GM12801 (cell line): ENCODE data around the gene ELAC1.

ENCODE experiments used
- TF ChIP-seq, protein P1 (sequence below): IDR thresholded peaks from one replicate; pipeline ENCODE4 v1.5.1; 2011; ENCODE audit warnings: control low read depth; ENCODE audit not compliant: insufficient read length; ENCODE audit errors: extremely low read depth

Gene ELAC1

DNA sequence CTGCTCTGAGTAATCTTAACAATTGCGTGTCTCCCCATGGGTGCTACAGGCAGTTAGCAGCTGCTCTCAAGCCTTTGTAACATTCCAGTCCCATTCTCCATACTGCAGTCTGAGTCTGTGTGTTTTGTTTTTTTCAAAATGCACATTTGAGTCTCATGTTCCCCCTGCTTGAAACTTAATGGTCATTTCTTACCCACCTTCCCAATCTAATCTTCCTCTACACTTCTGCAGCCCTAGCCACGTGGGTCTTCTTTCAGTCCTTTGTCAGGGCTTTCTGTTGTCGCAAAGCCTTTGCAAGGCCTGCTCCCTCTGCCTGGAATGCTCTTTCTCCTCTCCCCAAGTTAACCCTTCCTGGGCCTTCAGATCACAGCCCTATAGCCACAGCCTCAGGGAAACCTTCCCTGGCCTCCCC, 24.5 kb downstream of the ELAC1 start:
- TF ChIP-seq, protein P1, sequence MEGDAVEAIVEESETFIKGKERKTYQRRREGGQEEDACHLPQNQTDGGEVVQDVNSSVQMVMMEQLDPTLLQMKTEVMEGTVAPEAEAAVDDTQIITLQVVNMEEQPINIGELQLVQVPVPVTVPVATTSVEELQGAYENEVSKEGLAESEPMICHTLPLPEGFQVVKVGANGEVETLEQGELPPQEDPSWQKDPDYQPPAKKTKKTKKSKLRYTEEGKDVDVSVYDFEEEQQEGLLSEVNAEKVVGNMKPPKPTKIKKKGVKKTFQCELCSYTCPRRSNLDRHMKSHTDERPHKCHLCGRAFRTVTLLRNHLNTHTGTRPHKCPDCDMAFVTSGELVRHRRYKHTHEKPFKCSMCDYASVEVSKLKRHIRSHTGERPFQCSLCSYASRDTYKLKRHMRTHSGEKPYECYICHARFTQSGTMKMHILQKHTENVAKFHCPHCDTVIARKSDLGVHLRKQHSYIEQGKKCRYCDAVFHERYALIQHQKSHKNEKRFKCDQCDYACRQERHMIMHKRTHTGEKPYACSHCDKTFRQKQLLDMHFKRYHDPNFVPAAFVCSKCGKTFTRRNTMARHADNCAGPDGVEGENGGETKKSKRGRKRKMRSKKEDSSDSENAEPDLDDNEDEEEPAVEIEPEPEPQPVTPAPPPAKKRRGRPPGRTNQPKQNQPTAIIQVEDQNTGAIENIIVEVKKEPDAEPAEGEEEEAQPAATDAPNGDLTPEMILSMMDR: no peak

DNA sequence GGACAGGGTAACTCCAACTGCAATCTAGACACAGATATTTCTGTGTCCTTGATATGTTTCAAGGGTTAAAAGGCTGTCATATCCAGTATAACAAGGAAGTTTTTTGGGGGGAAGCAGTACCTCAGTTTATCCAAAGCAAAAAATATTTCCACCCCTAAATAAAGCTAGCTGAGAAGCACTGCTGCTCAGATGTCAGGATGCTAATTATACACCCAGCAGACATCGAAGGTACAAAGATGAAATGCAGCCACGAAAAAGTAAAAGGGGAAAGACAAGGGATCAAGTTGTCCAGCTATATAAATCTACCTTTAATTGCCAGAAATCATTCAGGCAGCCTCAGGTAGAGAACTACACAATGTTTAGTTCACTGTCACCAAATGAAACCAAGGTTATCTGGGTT, 26.2 kb downstream of the ELAC1 start:
- TF ChIP-seq, protein P1: no peak

DNA sequence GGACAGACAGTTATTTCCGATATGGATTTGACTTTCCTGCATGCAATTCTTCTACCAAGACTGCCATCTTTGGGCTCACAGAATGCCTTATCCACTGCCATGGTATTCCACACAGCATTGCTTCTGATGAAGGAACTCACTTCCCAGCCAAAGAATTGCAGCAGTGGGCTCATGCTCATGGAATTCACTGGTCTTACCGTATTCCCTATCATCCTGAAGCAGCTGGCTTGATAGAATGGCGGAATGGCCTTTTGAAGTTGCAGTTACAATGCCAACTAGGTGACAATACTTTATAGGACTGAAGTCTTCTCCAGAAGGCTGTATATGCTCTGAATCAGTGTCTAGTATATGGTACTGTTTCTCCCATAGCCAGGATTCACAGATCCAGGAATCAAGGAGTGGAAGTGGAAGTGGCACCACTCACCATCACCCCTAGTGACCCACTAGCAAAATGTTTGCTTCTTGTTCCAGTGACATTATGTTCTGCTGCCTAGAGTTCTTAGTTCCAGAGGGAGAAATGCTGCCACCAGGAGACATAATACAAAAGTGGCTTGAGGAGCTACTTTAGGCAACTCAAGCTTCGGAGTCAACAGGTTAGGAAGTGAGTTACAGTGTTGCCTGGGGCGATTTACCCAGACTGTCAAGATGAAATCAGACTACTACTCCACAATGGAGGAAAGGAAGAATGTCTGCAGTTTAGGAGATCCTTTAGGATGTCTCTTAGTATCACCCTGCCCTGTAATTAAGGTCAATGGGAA, 38.4 kb downstream of the ELAC1 start:
- TF ChIP-seq, protein P1: no peak

DNA sequence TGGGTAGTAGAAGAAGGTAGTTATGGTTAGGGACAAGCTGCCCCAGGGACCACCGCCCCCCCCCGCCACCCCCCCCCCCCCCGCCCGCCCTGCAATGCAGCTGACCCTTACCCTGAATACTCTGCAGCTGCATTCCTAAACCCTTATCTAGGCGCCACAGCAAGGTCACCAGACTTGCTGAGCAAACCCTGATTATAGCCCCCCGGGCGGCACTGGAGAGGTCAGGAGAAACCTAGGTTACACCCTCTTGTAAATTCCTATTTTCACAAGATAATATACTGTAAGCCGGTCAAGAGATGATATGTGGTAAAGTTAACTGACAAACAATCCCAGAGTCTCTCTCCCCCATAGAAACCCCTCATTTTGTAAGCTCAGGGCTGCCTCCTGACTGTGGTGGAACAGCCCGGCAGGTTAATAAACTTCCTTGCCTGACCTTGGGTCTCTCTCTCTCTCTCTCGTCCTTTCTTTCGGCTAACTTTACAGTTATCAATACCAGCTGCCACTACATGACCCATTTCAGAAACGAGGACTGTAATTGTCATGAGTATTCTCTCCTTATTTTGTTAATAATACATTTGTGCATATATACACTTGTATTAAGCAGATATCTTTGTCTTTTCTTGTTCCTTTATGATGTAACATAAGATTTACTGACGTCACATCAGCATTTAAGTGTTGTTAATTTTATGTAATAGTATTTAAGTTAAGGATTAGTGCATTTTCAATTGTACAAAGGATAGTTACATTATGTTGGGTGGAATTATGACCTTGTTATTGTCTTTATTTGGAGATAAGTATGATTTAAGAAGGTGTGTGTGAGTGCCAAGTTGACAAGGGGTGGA, 39.3 kb downstream of the ELAC1 start:
- TF ChIP-seq, protein P1: no peak

DNA sequence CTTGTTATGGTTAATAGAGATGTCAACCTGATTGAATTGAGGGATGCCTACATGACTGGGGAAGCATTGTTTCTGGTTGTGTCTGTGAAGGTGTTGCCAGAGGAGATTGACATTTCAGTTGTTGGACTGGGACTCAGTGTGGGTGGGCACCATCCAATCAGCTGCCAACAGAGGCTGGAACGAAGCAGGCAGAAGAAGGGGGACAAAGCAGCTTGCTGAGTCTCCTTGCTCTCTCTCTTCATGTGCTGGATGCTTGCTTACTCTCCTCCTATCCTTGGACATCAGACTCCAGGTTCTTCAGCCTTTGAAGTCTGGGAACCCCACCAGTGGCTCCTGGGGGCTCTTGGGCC, 39.9 kb downstream of the ELAC1 start:
- TF ChIP-seq, protein P1: no peak

DNA sequence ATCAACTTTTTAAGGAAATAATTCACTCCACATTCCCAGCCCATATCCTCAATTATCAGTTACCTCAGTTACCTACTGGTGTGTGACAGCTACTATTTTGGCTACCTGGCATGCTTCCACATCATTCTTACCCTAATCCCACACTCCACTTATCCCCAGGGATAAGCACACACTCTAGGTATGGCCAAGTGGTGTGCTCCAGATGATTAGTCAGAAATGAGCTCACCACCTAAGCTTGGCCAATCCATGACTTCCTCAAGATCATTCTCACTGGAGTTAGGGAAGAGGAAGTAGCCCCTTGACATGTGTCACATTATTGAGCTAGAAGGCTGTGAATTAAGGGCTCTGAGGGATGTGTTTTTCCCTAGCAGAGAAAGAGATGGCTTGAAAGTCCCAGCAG, 41.2 kb downstream of the ELAC1 start:
- TF ChIP-seq, protein P1: no peak

DNA sequence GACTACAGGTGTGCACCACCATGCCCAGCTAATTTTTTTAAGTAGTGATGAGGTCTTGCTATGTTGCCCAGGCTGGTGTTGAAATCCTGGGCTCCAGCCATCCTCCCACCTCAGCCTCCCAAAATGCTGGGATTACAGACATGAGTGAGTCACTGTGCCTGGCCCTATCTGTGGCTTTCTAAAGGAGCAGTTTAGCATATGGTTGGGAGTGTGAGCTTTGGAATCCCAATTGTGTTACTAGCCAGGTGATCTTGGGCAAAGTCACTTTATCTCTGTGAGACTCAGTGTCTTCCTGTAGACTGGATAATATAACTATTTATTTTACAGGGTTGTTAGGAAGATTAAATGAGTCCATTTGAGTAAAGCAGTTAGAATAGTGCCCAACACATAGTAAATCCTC, 42.4 kb downstream of the ELAC1 start:
- TF ChIP-seq, protein P1: no peak
